ENCODE results near the gene POLR3GL.

The POLR3GL gene

GRCh38 chr1:145977486-145978470 is 13.3 kb downstream of the POLR3GL start:
- DNase-seq: peak in 3 of 4 experiments; percentile 19 to 56 (median 46)

- DNase-seq: no peak
Observed at GRCh38 chr1:145978471-145978853, 14.0 kb downstream of the POLR3GL start.

- DNase-seq: peak in 3 of 4 experiments; percentile 14 to 32 (median 27)
Observed at GRCh38 chr1:145978854-145979745, 14.6 kb downstream of the POLR3GL start.

GRCh38 chr1:145979746-145980456 is 15.4 kb downstream of the POLR3GL start:
- no peak for DNase-seq

- no peak for DNase-seq
Observed at GRCh38 chr1:145980457-145980994, 16.0 kb downstream of the POLR3GL start.

GRCh38 chr1:145982010-145982723 is 17.7 kb downstream of the POLR3GL start:
- no peak for DNase-seq

- DNase-seq: no peak
Observed at GRCh38 chr1:145983206-145983675, 18.8 kb downstream of the POLR3GL start.

- DNase-seq: no peak
Observed at GRCh38 chr1:145983960-145984830, 19.7 kb downstream of the POLR3GL start.

GRCh38 chr1:145985129-145985501 is 20.6 kb downstream of the POLR3GL start:
- DNase-seq: no peak

GRCh38 chr1:145985502-145986439 is 21.3 kb downstream of the POLR3GL start:
- no peak for DNase-seq

- no peak for DNase-seq
Observed at GRCh38 chr1:145986551-145986950, 22.1 kb downstream of the POLR3GL start.

- no peak for DNase-seq
Observed at GRCh38 chr1:145987926-145988325, 23.4 kb downstream of the POLR3GL start.

- no peak for DNase-seq
Observed at GRCh38 chr1:145988773-145989172, 24.3 kb downstream of the POLR3GL start.

GRCh38 chr1:145990249-145990855 is 25.9 kb downstream of the POLR3GL start:
- no peak for DNase-seq

GRCh38 chr1:145991735-145992412 is 27.4 kb downstream of the POLR3GL start:
- DNase-seq: no peak

GRCh38 chr1:145992502-145992936 is 28.0 kb downstream of the POLR3GL start:
- DNase-seq: no peak

- no peak for DNase-seq
Observed at GRCh38 chr1:145992958-145993617, 28.6 kb downstream of the POLR3GL start.

Measured in activated naive CD4-positive, alpha-beta T cell (primary cell).